ENCODE data around the gene RAB15.

The RAB15 gene

DNA sequence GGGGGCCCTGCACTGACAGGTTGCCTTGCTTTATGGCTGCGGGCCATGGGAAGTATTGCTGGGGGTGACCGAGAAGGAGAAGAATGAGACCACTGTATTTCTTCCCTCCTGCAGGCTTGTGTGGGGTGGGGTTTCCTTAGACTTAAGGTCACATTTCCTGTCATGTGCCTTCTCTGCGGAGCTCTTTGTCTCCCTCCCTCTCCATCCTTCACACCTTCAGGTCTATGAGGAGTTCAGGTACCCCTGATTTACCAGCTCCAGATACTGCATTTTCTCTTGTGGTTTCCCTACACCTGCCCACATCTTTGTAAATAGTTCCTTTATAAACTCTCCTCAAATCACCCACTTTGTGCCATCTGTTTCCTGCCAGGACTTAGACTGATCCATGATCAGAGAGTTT is 18.2 kb upstream of the RAB15 start:
- no peak for DNase-seq (ENCODE audit: low read depth)

GRCh38 chr14:64987438-64987767 is 15.3 kb upstream of the RAB15 start:
- DNase-seq (ENCODE audit: low read depth), result no peak

GRCh38 chr14:64986648-64987437 is 14.7 kb upstream of the RAB15 start, which contains the start of gene FNTB:
Gene FNTB, plus strand, starts transcription at chr14:64986895. Its CDS starts 59 bp downstream, at chr14:64986954.
- DNase-seq (ENCODE audit: low read depth), result peak; percentile 89

- DNase-seq (ENCODE audit: low read depth), result no peak
Observed at GRCh38 chr14:64983439-64984310, 11.5 kb upstream of the RAB15 start.

DNA sequence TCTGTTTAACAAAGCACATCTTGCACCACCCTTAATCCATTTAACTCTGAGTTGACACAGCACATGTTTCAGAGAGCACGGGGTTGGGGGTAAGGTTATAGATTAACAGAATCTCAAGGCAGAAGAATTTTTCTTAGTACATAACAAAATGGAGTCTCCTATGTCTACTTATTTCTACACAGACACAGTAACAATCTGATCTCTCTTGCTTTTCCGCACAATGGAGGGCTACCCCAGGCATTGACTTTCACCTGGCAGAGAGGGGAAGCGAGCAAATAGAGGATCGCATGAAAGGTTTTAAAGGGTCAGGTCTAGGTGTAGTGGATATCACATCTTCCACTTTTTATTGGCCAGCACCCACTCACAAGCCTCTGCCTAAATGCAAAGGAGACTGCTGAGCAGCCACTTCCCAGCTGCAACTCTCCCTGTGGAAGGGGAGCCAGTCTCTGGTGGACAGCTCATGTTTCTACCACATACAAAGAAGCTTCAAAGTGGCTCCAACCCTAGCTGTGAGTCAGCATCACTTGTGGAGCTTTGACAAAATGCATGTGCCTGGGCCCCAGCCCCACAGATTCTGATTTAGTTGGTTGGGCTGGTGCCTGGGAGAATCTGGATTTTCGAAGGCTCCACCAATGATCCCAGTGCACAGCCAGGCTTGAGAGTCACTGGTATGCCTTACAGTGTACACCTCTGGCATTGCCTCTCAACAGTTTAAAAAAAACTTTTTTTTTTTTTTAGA is 7.4 kb upstream of the RAB15 start:
- no peak for DNase-seq (ENCODE audit: low read depth)

DNA sequence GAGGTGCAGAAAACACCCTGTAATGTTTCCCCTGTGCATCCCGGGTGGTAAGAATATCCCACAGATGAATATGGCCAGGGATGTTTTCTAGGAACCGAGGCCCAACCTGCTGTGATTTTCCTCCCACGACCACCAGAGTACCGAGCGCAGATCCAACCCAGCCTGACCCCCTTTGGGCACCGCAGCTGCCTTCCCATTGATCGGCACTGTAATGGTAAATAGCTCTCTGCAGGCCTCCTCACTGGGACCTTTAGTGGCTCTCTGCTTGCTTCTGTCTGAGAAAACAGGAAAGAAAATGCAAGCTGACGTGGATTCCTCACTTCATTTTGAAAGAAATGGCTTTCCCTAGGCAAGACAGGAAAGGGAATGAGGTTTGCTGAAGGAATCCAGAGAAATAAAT is 2.4 kb upstream of the RAB15 start:
- DNase-seq (ENCODE audit: low read depth), result no peak

DNA sequence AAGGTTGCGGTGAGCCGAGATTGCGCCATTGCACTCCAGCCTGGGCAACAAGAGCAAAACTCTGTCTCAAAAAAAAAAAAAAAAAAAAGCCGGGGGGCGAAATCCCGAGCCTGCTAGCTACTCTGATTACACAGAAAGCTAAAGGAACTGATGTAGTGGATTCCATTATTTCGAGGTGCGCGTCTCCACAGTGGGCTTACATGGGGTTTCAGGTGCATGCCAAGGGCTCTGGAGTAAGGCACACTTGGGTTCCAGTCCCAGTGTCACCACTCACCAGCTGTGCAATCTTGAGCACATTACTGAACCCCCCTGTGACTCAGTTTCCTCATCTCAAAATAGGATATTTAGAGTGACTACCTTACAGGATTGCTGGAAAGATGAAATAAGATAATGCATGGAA is 1.7 kb upstream of the RAB15 start:
- DNase-seq (ENCODE audit: low read depth), result no peak

DNA sequence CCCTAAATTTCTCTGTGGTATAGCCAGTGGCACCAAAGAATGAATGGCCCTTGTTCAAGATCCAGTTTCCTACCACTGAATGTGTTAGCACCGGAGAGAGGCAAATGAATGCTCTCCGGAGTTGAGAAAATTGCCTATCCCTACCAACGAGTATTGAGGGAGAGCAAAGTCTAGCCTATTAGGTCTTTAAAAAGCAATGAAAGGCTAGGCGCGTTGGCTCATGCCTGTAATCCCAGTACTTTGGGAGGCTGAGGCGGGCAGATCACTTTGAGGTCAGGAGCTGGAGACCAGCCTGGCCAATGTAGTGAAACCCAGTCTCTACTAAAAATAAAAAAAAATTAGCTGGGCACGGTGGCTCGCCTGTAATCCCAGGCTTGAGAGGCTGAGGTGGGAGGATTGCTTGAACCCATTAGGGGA is 898 bp upstream of the RAB15 start:
- DNase-seq (ENCODE audit: low read depth), result no peak

GRCh38 chr14:64971491-64971942 is 619 bp downstream of the RAB15 start:
- DNase-seq (ENCODE audit: low read depth), result no peak

DNA sequence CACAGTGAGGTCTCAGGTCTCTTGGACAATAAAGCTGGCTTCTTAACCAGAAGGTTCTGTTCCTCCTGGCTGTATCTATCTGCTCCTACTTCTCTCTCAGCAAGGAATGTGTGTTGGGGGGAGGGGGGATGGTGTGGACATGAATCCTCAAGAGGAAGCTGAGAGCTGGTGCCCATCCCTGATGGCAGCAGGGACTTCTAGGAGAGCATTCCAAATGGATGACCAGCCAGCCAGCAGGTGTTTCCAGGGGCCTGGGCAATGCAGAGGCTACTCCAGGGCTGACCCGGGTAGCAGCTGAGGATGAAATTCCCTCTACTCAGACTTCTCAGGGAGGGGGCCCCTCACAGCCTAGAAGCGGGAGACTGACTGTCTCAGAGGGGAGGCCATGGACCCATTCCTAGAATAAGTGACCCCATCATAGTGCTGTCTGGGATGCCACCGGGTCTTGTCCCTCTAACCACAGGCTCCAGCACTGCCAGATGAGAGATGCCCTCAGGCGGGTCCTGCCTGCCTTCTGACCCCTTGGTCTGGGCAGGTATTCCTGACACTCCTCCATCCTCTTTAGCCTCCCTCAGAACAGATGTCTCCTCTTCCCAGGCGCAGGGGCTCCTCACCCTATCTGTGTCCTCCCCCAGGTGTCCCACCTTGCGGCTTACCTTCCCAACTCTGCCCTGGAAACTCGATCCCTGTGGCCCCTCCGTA is 1.2 kb downstream of the RAB15 start:
- no peak for DNase-seq (ENCODE audit: low read depth)

- no peak for DNase-seq (ENCODE audit: low read depth)
Observed at GRCh38 chr14:64970041-64970440, 2.1 kb downstream of the RAB15 start.

- DNase-seq (ENCODE audit: low read depth), result no peak
Observed at GRCh38 chr14:64968651-64969050, 3.5 kb downstream of the RAB15 start.

DNA sequence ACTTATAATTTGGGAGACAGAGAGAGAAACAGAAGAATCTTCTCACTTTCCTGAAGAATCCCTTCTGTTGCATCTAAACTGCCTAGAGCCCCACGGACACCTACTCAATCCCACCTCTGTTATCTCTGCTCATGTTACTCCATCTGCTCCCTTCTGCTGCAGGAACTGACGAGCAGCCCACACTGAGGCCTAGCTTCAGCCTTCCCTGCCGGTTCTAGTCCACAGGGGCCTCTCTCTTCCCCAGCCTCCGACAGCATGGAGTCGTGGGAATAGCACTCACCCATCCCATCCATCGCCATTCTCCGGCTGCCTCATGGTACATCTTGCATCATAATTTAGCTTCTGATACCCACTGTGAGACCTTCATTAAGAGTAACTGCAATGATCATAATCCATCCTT is 4.0 kb downstream of the RAB15 start:
- DNase-seq (ENCODE audit: low read depth), result no peak

DNA sequence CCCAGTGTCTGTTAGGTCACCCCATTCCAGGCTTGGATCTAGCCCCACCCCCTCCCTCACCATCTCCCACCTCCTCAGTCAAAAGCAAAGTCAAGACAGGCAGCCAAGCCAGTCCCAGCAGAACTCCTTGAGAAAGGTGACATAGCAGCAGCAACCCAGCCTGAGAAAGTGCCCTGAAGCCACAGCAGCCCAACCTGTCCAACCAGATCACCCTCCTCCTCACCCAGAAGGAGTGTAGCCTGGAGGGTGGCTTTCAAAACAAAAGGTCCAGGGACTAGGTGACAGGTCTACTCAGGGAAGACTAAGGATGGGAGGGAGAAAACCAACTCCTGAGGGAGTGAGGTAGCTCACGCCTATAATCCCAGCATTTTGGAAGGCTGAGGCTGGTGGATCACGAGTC is 5.2 kb downstream of the RAB15 start:
- no peak for DNase-seq (ENCODE audit: low read depth)

DNA sequence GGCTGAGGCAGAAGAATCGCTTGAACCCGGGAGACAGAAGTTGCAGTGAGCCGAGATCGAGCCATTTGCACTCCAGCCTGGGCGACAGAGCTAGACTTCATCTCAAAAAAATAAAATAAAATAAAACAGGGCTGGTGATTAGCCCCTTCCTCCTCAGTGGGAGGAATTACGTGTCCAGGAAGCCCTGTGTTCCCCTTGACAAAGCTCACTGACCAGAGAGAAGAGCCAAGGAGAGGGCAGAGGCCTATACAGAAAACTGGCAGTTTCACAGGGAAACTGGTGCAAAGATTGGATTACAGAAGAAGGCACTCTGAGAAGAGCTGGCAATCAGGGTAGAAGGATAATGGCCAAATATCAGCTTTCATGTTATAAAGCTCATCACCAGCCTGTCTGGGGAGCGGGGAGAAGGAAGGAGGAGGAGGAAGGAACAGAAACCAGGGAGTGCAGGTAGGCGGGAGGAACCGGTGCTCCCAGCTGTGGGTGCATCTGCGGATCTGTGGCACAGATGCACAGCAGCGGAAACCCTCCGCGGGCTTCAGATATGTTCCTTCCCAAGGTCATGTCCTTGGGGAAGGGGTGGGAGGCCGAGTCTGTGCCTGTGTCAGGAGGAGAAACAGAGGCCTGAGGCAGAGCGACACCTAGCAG is 6.7 kb downstream of the RAB15 start:
- DNase-seq (ENCODE audit: low read depth), result no peak

DNA sequence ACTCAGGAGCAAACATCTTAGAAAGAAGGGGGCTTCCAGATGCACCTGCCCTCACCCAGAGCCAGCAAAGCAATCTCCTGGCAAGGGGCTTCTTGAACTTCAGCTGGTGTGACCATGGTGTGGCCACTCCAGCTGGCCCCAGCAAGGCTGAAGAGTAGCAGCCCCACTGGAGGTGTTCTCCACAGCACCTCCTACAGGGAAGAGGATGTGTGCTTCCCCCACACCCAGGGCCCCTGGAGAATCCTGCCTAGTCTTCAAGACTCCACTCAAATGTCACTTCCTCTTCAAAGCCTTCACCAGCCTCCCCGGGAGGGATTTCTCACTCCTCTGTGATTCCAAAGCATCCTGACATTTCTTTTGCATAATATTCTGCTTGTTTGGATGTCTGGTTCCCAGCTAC is 8.5 kb downstream of the RAB15 start:
- DNase-seq (ENCODE audit: low read depth), result no peak

GRCh38 chr14:64960762-64961276 is 11.3 kb downstream of the RAB15 start:
- no peak for DNase-seq (ENCODE audit: low read depth)

DNA sequence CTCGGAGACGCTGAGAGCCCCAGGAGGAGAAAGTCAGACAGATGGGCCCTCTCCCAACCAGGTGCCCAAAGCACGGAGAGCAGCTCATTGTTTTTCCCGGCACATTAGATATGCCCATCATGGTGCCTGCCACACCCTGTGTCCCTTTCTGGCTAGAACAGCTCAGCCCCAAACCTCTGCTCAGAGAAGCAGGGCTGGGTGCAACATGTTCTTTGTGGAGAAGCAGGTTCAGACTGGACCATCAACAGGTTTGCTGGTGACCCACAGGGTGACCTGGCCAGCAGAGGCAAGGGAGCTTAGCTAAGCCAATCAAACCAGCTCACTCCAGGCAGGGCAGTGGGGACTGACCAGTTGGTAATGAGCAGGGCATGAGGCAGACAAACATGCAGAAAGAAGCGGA is 13.4 kb downstream of the RAB15 start:
- no peak for DNase-seq (ENCODE audit: low read depth)

DNA sequence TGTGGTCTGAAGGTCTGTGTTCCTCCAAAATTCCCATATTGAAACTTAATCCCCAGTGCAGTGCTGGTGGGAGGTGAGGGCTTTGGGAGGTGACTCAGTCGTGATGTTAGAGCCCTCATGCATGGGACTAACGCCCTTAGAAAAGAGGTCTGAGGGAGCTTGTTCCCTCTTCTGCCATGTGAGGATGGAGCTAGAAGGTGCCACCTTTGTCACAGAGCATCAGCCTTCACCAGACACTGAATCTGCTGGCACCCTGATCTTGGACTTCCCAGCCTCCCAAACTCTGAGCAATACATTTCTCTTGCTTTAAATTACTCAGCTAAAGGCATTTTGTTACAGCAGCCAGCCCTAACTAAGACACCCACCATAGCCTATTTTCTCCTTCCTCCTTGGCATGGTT is 13.9 kb downstream of the RAB15 start:
- no peak for DNase-seq (ENCODE audit: low read depth)

DNA sequence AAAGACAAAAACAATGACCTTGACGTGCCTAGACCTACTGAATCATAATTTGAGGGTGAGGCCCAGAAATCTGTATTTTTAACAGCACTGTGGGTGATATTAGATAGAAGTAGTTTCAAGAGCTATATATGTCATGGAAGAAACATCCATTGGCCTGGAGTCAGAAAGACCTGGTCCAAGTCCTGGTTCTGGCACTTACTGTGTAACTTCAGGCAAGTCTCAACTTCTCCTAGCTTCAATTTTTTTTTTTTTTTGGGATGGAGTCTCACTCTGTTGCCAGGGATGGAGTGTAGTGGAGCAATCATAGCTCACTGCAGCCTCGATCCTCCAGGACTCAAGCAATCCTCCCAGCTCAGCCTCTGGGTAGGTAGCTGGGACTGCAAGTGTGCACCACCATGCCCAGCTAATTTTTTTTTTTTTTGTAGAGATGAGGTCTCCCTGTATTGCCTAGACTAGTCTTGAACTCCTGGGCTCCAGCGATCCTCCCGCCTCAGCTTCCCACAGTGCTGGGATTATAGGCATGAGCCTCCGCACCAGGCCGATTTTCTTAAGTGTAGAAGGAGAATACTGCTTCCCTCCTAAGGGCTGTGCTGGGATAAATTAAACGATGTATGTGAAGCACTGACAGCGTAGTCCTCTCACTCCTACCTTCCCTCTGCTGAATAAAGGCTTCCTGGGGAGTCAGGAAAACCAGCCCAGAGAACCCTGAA is 15.3 kb downstream of the RAB15 start:
- no peak for DNase-seq (ENCODE audit: low read depth)

GRCh38 chr14:64955297-64955696 is 16.8 kb downstream of the RAB15 start:
- no peak for DNase-seq (ENCODE audit: low read depth)

All from activated T-cell treated with anti-CD3 and anti-CD28 coated beads for 24 hours (primary cell).